ENCODE data around the gene ADGRA3. TPM values are rescaled to one million over a fixed set of nuclear protein-coding genes. Genes with fewer than 3 reads are reported as not detected.

The ADGRA3 gene
- total and polyA plus RNA-seq, 2 of the 13 experiments (the other 11 are each of a cell fraction or from before 2014, with no cell fraction given) = 32.2 to 40.8 TPM

DNA sequence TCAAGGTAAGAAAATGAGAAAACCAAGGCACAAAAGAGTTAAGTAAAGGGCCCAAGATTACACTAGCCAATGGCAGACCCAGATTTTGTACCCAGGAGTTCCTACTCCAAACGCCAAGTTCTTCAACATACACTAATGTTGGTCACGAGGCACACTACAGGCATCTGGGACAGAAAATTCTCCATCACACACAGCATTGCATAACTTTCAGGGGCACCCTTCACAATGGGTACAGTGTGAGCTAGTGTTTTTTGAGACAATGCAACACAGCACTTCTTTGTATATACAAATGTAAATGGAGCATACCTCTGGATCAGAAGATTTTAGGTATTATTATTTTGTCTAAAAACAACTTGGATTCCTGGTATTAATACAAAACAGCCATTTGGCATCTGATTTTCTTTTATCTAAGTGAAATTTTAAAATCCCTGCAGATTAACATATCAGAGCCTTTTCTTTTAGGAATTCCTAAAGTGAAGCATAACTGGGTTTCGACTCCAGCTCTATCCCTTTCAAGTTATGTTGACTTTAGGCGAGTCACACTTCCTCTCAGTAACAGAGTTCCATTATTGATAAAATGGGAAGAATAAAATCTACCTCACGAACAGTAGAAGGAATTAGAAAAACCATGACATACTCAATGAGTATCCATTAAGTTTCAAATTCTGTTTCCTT is 41.1 kb downstream of the ADGRA3 start (continued):
- peak; percentile 80 for TF ChIP-seq SOX13 (IDR thresholded peaks at IDR 0.05)
- TF ChIP-seq SOX13 (CRISPR knock-in tag; conservative IDR thresholded peaks at IDR 0.05 in 1 of 2, IDR thresholded peaks at IDR 0.05 in 1 of 2) = peak in 1 of 2 experiments; percentile 98; a peak in 2 of 4 replicates
- TF ChIP-seq, protein P1, sequence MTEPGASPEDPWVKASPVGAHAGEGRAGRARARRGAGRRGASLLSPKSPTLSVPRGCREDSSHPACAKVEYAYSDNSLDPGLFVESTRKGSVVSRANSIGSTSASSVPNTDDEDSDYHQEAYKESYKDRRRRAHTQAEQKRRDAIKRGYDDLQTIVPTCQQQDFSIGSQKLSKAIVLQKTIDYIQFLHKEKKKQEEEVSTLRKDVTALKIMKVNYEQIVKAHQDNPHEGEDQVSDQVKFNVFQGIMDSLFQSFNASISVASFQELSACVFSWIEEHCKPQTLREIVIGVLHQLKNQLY (CRISPR knock-in tag; IDR thresholded peaks at IDR 0.05) = peak; percentile 39; the same call in 1 of the 2 replicates
- 0 out of 2 replicates have a peak, but pooled peaks have one; percentile 45 for TF ChIP-seq RCOR2 (CRISPR knock-in tag; IDR thresholded peaks at IDR 0.05)
- TF ChIP-seq XBP1 (CRISPR knock-in tag; IDR thresholded peaks at IDR 0.05) = no peak
- TF ChIP-seq TBP (CRISPR knock-in tag; IDR thresholded peaks at IDR 0.05) = no peak
- TF ChIP-seq, protein P2, sequence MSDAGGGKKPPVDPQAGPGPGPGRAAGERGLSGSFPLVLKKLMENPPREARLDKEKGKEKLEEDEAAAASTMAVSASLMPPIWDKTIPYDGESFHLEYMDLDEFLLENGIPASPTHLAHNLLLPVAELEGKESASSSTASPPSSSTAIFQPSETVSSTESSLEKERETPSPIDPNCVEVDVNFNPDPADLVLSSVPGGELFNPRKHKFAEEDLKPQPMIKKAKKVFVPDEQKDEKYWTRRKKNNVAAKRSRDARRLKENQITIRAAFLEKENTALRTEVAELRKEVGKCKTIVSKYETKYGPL (CRISPR knock-in tag; IDR thresholded peaks at IDR 0.05) = peak; percentile 82; the same call in 1 of the 2 replicates
- TF ChIP-seq ARNT2 (CRISPR knock-in tag; IDR thresholded peaks at IDR 0.05; ENCODE audit: low read depth) = no peak
- TF ChIP-seq ZNF629 (CRISPR knock-in tag; conservative IDR thresholded peaks at IDR 0.05) = peak; percentile 60; the same call in 1 of the 2 replicates
- TF ChIP-seq SOX5 (CRISPR knock-in tag; IDR thresholded peaks at IDR 0.05; ENCODE audit: borderline replicate concordance) = peak; percentile 93
- TF ChIP-seq YEATS2 (CRISPR knock-in tag; IDR thresholded peaks at IDR 0.05; ENCODE audit: borderline replicate concordance) = no peak
- TF ChIP-seq, protein P3, sequence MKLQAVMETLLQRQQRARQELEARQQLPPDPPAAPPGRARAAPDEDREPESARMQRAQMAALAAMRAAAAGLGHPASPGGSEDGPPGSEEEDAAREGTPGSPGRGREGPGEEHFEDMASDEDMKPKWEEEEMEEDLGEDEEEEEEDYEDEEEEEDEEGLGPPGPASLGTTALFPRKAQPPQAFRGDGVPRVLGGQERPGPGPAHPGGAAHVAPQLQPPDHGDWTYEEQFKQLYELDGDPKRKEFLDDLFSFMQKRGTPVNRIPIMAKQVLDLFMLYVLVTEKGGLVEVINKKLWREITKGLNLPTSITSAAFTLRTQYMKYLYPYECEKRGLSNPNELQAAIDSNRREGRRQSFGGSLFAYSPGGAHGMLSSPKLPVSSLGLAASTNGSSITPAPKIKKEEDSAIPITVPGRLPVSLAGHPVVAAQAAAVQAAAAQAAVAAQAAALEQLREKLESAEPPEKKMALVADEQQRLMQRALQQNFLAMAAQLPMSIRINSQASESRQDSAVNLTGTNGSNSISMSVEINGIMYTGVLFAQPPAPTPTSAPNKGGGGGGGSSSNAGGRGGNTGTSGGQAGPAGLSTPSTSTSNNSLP (IDR thresholded peaks at IDR 0.05; ENCODE audit: low read depth, low read length) = peak; percentile 38; the same call in 1 of the 2 replicates
- TF ChIP-seq, protein P4, sequence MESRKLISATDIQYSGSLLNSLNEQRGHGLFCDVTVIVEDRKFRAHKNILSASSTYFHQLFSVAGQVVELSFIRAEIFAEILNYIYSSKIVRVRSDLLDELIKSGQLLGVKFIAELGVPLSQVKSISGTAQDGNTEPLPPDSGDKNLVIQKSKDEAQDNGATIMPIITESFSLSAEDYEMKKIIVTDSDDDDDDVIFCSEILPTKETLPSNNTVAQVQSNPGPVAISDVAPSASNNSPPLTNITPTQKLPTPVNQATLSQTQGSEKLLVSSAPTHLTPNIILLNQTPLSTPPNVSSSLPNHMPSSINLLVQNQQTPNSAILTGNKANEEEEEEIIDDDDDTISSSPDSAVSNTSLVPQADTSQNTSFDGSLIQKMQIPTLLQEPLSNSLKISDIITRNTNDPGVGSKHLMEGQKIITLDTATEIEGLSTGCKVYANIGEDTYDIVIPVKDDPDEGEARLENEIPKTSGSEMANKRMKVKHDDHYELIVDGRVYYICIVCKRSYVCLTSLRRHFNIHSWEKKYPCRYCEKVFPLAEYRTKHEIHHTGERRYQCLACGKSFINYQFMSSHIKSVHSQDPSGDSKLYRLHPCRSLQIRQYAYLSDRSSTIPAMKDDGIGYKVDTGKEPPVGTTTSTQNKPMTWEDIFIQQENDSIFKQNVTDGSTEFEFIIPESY (CRISPR knock-in tag; IDR thresholded peaks at IDR 0.05) = 0 out of 2 replicates have a peak, but pooled peaks have one; percentile 18
- peak; percentile 53 for TF ChIP-seq FOSL2 (CRISPR knock-in tag; IDR thresholded peaks at IDR 0.05)
- 0 out of 2 replicates have a peak, but pooled peaks have one; percentile 11 for TF ChIP-seq PPARG (CRISPR knock-in tag; conservative IDR thresholded peaks at IDR 0.05)
- TF ChIP-seq CEBPG (CRISPR knock-in tag; IDR thresholded peaks at IDR 0.05) = peak; percentile 89
- TF ChIP-seq, protein P5, sequence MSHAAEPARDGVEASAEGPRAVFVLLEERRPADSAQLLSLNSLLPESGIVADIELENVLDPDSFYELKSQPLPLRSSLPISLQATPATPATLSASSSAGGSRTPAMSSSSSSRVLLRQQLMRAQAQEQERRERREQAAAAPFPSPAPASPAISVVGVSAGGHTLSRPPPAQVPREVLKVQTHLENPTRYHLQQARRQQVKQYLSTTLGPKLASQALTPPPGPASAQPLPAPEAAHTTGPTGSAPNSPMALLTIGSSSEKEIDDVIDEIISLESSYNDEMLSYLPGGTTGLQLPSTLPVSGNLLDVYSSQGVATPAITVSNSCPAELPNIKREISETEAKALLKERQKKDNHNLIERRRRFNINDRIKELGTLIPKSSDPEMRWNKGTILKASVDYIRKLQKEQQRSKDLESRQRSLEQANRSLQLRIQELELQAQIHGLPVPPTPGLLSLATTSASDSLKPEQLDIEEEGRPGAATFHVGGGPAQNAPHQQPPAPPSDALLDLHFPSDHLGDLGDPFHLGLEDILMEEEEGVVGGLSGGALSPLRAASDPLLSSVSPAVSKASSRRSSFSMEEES (CRISPR knock-in tag; IDR thresholded peaks at IDR 0.05) = peak; percentile 74; the same call in 1 of the 2 replicates
- TF ChIP-seq, protein P6, sequence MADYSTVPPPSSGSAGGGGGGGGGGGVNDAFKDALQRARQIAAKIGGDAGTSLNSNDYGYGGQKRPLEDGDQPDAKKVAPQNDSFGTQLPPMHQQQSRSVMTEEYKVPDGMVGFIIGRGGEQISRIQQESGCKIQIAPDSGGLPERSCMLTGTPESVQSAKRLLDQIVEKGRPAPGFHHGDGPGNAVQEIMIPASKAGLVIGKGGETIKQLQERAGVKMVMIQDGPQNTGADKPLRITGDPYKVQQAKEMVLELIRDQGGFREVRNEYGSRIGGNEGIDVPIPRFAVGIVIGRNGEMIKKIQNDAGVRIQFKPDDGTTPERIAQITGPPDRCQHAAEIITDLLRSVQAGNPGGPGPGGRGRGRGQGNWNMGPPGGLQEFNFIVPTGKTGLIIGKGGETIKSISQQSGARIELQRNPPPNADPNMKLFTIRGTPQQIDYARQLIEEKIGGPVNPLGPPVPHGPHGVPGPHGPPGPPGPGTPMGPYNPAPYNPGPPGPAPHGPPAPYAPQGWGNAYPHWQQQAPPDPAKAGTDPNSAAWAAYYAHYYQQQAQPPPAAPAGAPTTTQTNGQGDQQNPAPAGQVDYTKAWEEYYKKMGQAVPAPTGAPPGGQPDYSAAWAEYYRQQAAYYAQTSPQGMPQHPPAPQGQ (CRISPR knock-in tag; IDR thresholded peaks at IDR 0.05; ENCODE audit: borderline replicate concordance) = no peak
- TF ChIP-seq CEBPB (IDR thresholded peaks at IDR 0.05; ENCODE audit: borderline replicate concordance, low read depth, low read length) = peak; percentile 87
- peak; percentile 50; the same call in 1 of the 2 replicates for TF ChIP-seq KAT8 (CRISPR knock-in tag; IDR thresholded peaks at IDR 0.05)
- peak; percentile 54; the same call in 1 of the 2 replicates for TF ChIP-seq HDAC2 (CRISPR knock-in tag; IDR thresholded peaks at IDR 0.05)
- TF ChIP-seq TBX2 (CRISPR knock-in tag; IDR thresholded peaks at IDR 0.05; ENCODE audit: borderline replicate concordance) = peak; percentile 48; the same call in 1 of the 2 replicates
